ENCODE measurements around the gene OR2T6. TPM values are rescaled to one million over a fixed set of nuclear protein-coding genes. Genes with fewer than 3 reads are reported as not detected.

Gene OR2T6
- total RNA-seq, 1 experiment from 2014 or later = not detected

- Histone ChIP-seq H3K27me3 (ENCODE audit: low read length) (peaks cover 28% of the 10 kb centered on the region), H3K27ac (ENCODE audit: low read length) (no peak overlapping the region), H3F3A (ENCODE audit: low read length, unreplicated experiment) (no peaks in the 10 kb centered on the region), H3K36me3 (ENCODE audit: low read depth, low read length) (no peaks in the 10 kb centered on the region), H3K79me2 (ENCODE audit: low read length) (no peaks in the 10 kb centered on the region), H4K20me1 (ENCODE audit: low read length) (no peaks in the 10 kb centered on the region), H3K4me2 (ENCODE audit: low read length) (no peak overlapping the region), H3K9me3 (ENCODE audit: low read length) (peaks cover 1% of the 10 kb centered on the region; the same call in 1 of the 2 replicates), H3K9ac (ENCODE audit: low read length) (no peak overlapping the region), H2AFZ (ENCODE audit: low read length) (no peak overlapping the region), H3K4me1 (ENCODE audit: insufficient read depth, low read length) (no peaks in the 10 kb centered on the region), H3K9me2 (replicated peaks; ENCODE audit: low read length) (no peaks in the 10 kb centered on the region), H3K4me3 (ENCODE audit: low read length) (no peak overlapping the region)
- BruUV-seq (replicated peaks) = no TSS peak
- TF ChIP-seq EZH2 (IDR thresholded peaks at IDR 0.05; ENCODE audit: low read length, unreplicated experiment) = no peak
- TF ChIP-seq EZH2phosphoT487 (IDR thresholded peaks at IDR 0.05; ENCODE audit: borderline replicate concordance, low read length) = no peak
- TF ChIP-seq, protein P1, sequence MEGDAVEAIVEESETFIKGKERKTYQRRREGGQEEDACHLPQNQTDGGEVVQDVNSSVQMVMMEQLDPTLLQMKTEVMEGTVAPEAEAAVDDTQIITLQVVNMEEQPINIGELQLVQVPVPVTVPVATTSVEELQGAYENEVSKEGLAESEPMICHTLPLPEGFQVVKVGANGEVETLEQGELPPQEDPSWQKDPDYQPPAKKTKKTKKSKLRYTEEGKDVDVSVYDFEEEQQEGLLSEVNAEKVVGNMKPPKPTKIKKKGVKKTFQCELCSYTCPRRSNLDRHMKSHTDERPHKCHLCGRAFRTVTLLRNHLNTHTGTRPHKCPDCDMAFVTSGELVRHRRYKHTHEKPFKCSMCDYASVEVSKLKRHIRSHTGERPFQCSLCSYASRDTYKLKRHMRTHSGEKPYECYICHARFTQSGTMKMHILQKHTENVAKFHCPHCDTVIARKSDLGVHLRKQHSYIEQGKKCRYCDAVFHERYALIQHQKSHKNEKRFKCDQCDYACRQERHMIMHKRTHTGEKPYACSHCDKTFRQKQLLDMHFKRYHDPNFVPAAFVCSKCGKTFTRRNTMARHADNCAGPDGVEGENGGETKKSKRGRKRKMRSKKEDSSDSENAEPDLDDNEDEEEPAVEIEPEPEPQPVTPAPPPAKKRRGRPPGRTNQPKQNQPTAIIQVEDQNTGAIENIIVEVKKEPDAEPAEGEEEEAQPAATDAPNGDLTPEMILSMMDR (conservative IDR thresholded peaks at IDR 0.05; ENCODE audit: low read depth, low read length) = no peak
- ChIA-PET POLR2A (ENCODE audit: unreplicated experiment) (no interaction called here), CTCF (no interaction called here)
- ATAC-seq (no peak), DNase-seq (no peak)
- intact Hi-C loops (cut with micrococcal nuclease) = no loop called here
Measured at GRCh38 chr1:248359415-248359814, 16.1 kb upstream of the OR2T6 start.

GRCh38 chr1:248361121-248361715 is 14.3 kb upstream of the OR2T6 start, which contains the start of gene OR2T4:
OR2T4 (plus strand) TSS chr1:248361665; CDS start chr1:248361665, 0 bp downstream.
- POLR2A ChIA-PET (ENCODE audit: unreplicated experiment) = no interaction called here
- no peaks in the 10 kb centered on the region for H3K79me2 ChIP-seq (ENCODE audit: low read length)
- H4K20me1 ChIP-seq (ENCODE audit: low read length) = no peaks in the 10 kb centered on the region
- H3K4me3 ChIP-seq (ENCODE audit: low read length) = no peak within 1 kb of the TSS
- intact Hi-C loops (cut with micrococcal nuclease) = no loop called here
- no TSS peak for BruUV-seq (replicated peaks)
- H3K9me2 ChIP-seq (replicated peaks; ENCODE audit: low read length) = no peaks in the 10 kb centered on the region
- H3K36me3 ChIP-seq (ENCODE audit: low read depth, low read length) = no peaks in the 10 kb centered on the region
- no peak within 1 kb of the TSS for H3K27ac ChIP-seq (ENCODE audit: low read length)
- CTCF ChIA-PET = no interaction called here
- no peak within 1 kb of the TSS for H3K9ac ChIP-seq (ENCODE audit: low read length)
- DNase-seq (no peak), ATAC-seq (no peak)
- TF ChIP-seq EZH2 (IDR thresholded peaks at IDR 0.05; ENCODE audit: low read length, unreplicated experiment) (no peak), EZH2phosphoT487 (IDR thresholded peaks at IDR 0.05; ENCODE audit: borderline replicate concordance, low read length) (no peak)
- TF ChIP-seq, protein P1 (conservative IDR thresholded peaks at IDR 0.05; ENCODE audit: low read depth, low read length) = no peak
- no peak within 1 kb of the TSS for H3K4me2 ChIP-seq (ENCODE audit: low read length)
- no peaks in the 10 kb centered on the region for H3K4me1 ChIP-seq (ENCODE audit: insufficient read depth, low read length)
- no peak within 1 kb of the TSS for H2AFZ ChIP-seq (ENCODE audit: low read length)
- H3K9me3 ChIP-seq (ENCODE audit: low read length) = peaks cover 6% of the 10 kb centered on the region; the same call in 1 of the 2 replicates
- no peaks in the 10 kb centered on the region for H3F3A ChIP-seq (ENCODE audit: low read length, unreplicated experiment)
- H3K27me3 ChIP-seq (ENCODE audit: low read length) = peaks cover 28% of the 10 kb centered on the region

- intact Hi-C loops (cut with micrococcal nuclease) = no loop called here
- H3K27me3 ChIP-seq (ENCODE audit: low read length) = peaks cover 15% of the 10 kb centered on the region; the same call in 1 of the 2 replicates
- no peaks in the 10 kb centered on the region for H3F3A ChIP-seq (ENCODE audit: low read length, unreplicated experiment)
- H3K9ac ChIP-seq (ENCODE audit: low read length) = no peak overlapping the region
- H3K36me3 ChIP-seq (ENCODE audit: low read depth, low read length) = no peaks in the 10 kb centered on the region
- no peak overlapping the region for H3K27ac ChIP-seq (ENCODE audit: low read length)
- ChIA-PET POLR2A (ENCODE audit: unreplicated experiment) (no interaction called here), CTCF (no interaction called here)
- no peak overlapping the region for H3K4me2 ChIP-seq (ENCODE audit: low read length)
- peaks cover 6% of the 10 kb centered on the region; the same call in 1 of the 2 replicates for H3K9me3 ChIP-seq (ENCODE audit: low read length)
- H4K20me1 ChIP-seq (ENCODE audit: low read length) = no peaks in the 10 kb centered on the region
- ATAC-seq = no peak
- no peaks in the 10 kb centered on the region for H3K79me2 ChIP-seq (ENCODE audit: low read length)
- no peaks in the 10 kb centered on the region for H3K4me1 ChIP-seq (ENCODE audit: insufficient read depth, low read length)
- no peaks in the 10 kb centered on the region for H3K9me2 ChIP-seq (replicated peaks; ENCODE audit: low read length)
- TF ChIP-seq EZH2phosphoT487 (IDR thresholded peaks at IDR 0.05; ENCODE audit: borderline replicate concordance, low read length) = no peak
- no peak for TF ChIP-seq EZH2 (IDR thresholded peaks at IDR 0.05; ENCODE audit: low read length, unreplicated experiment)
- TF ChIP-seq, protein P1 (conservative IDR thresholded peaks at IDR 0.05; ENCODE audit: low read depth, low read length) = no peak
- no TSS peak for BruUV-seq (replicated peaks)
- no peak overlapping the region for H3K4me3 ChIP-seq (ENCODE audit: low read length)
- no peak for DNase-seq
- no peak overlapping the region for H2AFZ ChIP-seq (ENCODE audit: low read length)
Measured at GRCh38 chr1:248366609-248367008, 8.9 kb upstream of the OR2T6 start.

All from PC-3 (cell line).